GM23338 (cell line): Measurements from ENCODE around the gene CACNA1A.

Experiments
- CREB1 ChIP-seq: fragments of 250-450 bp; sonication (Bioruptor Pico); IDR thresholded peaks from 2 replicates; pipeline ENCODE4 v1.5.0; 2020; ENCODE audit warnings: low read depth, mild to moderate bottlenecking, moderate library complexity
- EZH2 ChIP-seq: fragments of 200-600 bp; sonication (generic); IDR thresholded peaks from one replicate; pipeline ENCODE4 v1.8.0; 2017; ENCODE audit warnings: antibody characterized with exemption, mild to moderate bottlenecking, low read depth; ENCODE audit not compliant: unreplicated experiment
- EZH2phosphoT487 ChIP-seq: fragments of 200-600 bp; sonication (generic); IDR thresholded peaks from one replicate; pipeline ENCODE4 v1.8.1; 2018; ENCODE audit warnings: antibody characterized with exemption; ENCODE audit not compliant: unreplicated experiment
- JUNB ChIP-seq: IDR thresholded peaks from one replicate; pipeline ENCODE4 v1.6.1; 2016; ENCODE audit warnings: antibody characterized with exemption; ENCODE audit not compliant: unreplicated experiment
- POLR2AphosphoS5 ChIP-seq: IDR thresholded peaks from 2 replicates; pipeline ENCODE4 v1.6.1; 2016; ENCODE audit warnings: antibody characterized with exemption, low read depth
- STAT1 ChIP-seq: IDR thresholded peaks from one replicate; pipeline ENCODE4 v1.6.1; 2016; ENCODE audit warnings: antibody characterized with exemption; ENCODE audit not compliant: unreplicated experiment
- TF ChIP-seq, protein P1 (sequence below), 2 experiments: fragments of 200-600 bp in 1 of 2; sonication (generic) in 1 of 2; conservative IDR thresholded peaks; 2 replicates each; pipeline versions ENCODE4 v1.5.1 to v1.6.1; 2016 to 2017; ENCODE audit warnings: antibody characterized with exemption in 2 of 2, low read depth in 2 of 2, mild to moderate bottlenecking in 2 of 2, moderate library complexity in 1 of 2
- TF ChIP-seq, protein P2 (sequence below): IDR thresholded peaks from one replicate; pipeline ENCODE4 v1.6.1; 2018; ENCODE audit warnings: antibody characterized with exemption; ENCODE audit not compliant: unreplicated experiment
- TF ChIP-seq, protein P3 (sequence below): fragments of 250-450 bp; sonication (Bioruptor Pico); IDR thresholded peaks from 2 replicates; pipeline ENCODE4 v1.5.0; 2020; ENCODE audit warnings: mild to moderate bottlenecking, moderate library complexity

DNA sequence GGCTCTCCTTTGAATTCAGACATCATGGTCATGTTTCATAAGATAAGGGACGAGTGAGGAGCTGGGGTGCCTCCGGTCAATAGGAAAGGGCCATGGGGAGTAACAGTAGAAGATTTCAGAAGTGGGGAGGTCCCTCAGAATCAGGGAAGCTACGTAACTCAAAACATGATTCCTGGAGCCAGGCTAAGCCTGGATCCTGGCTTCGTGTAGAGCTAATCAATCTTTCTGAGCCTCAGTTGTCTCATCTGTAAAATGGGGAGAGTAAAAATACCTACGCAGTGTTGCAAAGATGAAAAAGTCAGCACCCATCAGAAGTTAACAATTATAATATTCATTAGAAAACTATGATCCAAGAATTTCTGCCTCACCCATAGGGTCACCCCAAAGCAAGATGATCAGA, 106.5 kb downstream of the CACNA1A start:
- TF ChIP-seq, protein P1, sequence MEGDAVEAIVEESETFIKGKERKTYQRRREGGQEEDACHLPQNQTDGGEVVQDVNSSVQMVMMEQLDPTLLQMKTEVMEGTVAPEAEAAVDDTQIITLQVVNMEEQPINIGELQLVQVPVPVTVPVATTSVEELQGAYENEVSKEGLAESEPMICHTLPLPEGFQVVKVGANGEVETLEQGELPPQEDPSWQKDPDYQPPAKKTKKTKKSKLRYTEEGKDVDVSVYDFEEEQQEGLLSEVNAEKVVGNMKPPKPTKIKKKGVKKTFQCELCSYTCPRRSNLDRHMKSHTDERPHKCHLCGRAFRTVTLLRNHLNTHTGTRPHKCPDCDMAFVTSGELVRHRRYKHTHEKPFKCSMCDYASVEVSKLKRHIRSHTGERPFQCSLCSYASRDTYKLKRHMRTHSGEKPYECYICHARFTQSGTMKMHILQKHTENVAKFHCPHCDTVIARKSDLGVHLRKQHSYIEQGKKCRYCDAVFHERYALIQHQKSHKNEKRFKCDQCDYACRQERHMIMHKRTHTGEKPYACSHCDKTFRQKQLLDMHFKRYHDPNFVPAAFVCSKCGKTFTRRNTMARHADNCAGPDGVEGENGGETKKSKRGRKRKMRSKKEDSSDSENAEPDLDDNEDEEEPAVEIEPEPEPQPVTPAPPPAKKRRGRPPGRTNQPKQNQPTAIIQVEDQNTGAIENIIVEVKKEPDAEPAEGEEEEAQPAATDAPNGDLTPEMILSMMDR (conservative IDR thresholded peaks at IDR 0.05; ENCODE audit: low read depth in 2 of 2), result no peak
- no peak for TF ChIP-seq POLR2AphosphoS5
- TF ChIP-seq STAT1, result no peak
- TF ChIP-seq EZH2, result no peak
- no peak for TF ChIP-seq JUNB
- TF ChIP-seq, protein P2, sequence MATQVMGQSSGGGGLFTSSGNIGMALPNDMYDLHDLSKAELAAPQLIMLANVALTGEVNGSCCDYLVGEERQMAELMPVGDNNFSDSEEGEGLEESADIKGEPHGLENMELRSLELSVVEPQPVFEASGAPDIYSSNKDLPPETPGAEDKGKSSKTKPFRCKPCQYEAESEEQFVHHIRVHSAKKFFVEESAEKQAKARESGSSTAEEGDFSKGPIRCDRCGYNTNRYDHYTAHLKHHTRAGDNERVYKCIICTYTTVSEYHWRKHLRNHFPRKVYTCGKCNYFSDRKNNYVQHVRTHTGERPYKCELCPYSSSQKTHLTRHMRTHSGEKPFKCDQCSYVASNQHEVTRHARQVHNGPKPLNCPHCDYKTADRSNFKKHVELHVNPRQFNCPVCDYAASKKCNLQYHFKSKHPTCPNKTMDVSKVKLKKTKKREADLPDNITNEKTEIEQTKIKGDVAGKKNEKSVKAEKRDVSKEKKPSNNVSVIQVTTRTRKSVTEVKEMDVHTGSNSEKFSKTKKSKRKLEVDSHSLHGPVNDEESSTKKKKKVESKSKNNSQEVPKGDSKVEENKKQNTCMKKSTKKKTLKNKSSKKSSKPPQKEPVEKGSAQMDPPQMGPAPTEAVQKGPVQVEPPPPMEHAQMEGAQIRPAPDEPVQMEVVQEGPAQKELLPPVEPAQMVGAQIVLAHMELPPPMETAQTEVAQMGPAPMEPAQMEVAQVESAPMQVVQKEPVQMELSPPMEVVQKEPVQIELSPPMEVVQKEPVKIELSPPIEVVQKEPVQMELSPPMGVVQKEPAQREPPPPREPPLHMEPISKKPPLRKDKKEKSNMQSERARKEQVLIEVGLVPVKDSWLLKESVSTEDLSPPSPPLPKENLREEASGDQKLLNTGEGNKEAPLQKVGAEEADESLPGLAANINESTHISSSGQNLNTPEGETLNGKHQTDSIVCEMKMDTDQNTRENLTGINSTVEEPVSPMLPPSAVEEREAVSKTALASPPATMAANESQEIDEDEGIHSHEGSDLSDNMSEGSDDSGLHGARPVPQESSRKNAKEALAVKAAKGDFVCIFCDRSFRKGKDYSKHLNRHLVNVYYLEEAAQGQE, result no peak
- no peak for TF ChIP-seq EZH2phosphoT487
- TF ChIP-seq, protein P3, sequence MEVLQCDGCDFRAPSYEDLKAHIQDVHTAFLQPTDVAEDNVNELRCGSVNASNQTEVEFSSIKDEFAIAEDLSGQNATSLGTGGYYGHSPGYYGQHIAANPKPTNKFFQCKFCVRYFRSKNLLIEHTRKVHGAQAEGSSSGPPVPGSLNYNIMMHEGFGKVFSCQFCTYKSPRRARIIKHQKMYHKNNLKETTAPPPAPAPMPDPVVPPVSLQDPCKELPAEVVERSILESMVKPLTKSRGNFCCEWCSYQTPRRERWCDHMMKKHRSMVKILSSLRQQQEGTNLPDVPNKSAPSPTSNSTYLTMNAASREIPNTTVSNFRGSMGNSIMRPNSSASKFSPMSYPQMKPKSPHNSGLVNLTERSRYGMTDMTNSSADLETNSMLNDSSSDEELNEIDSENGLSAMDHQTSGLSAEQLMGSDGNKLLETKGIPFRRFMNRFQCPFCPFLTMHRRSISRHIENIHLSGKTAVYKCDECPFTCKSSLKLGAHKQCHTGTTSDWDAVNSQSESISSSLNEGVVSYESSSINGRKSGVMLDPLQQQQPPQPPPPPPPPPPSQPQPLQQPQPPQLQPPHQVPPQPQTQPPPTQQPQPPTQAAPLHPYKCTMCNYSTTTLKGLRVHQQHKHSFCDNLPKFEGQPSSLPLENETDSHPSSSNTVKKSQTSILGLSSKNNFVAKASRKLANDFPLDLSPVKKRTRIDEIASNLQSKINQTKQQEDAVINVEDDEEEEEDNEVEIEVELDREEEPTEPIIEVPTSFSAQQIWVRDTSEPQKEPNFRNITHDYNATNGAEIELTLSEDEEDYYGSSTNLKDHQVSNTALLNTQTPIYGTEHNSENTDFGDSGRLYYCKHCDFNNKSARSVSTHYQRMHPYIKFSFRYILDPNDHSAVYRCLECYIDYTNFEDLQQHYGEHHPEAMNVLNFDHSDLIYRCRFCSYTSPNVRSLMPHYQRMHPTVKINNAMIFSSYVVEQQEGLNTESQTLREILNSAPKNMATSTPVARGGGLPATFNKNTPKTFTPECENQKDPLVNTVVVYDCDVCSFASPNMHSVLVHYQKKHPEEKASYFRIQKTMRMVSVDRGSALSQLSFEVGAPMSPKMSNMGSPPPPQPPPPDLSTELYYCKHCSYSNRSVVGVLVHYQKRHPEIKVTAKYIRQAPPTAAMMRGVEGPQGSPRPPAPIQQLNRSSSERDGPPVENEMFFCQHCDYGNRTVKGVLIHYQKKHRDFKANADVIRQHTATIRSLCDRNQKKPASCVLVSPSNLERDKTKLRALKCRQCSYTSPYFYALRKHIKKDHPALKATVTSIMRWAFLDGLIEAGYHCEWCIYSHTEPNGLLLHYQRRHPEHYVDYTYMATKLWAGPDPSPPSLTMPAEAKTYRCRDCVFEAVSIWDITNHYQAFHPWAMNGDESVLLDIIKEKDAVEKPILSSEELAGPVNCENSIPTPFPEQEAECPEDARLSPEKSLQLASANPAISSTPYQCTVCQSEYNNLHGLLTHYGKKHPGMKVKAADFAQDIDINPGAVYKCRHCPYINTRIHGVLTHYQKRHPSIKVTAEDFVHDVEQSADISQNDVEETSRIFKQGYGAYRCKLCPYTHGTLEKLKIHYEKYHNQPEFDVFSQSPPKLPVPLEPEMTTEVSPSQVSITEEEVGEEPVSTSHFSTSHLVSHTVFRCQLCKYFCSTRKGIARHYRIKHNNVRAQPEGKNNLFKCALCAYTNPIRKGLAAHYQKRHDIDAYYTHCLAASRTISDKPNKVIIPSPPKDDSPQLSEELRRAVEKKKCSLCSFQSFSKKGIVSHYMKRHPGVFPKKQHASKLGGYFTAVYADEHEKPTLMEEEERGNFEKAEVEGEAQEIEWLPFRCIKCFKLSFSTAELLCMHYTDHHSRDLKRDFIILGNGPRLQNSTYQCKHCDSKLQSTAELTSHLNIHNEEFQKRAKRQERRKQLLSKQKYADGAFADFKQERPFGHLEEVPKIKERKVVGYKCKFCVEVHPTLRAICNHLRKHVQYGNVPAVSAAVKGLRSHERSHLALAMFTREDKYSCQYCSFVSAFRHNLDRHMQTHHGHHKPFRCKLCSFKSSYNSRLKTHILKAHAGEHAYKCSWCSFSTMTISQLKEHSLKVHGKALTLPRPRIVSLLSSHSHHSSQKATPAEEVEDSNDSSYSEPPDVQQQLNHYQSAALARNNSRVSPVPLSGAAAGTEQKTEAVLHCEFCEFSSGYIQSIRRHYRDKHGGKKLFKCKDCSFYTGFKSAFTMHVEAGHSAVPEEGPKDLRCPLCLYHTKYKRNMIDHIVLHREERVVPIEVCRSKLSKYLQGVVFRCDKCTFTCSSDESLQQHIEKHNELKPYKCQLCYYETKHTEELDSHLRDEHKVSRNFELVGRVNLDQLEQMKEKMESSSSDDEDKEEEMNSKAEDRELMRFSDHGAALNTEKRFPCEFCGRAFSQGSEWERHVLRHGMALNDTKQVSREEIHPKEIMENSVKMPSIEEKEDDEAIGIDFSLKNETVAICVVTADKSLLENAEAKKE (CRISPR knock-in tag), result no peak
- no peak for TF ChIP-seq CREB1 (CRISPR knock-in tag)
